DOHH2 (cell line): ENCODE measurements around the gene FXYD7.

Experiments used
- H3F3A ChIP-seq: fragments of 200-600 bp; sonication (generic), shearing (Covaris generic); 2 replicates; pipeline ENCODE4 v1.6.0; 2016; ENCODE audit warnings: antibody characterized with exemption, mild to moderate bottlenecking; ENCODE audit not compliant: control insufficient read depth, insufficient read depth
- H3K27ac ChIP-seq: fragments of 200-600 bp; sonication (generic); 2 replicates; pipeline ENCODE4 v1.5.1; 2014; ENCODE audit warnings: low read depth, mild to moderate bottlenecking, low read length, moderate library complexity
- H3K27me3 ChIP-seq: fragments of 200-600 bp; sonication (generic); 2 replicates; pipeline ENCODE4 v1.6.1; 2014; ENCODE audit warnings: mild to moderate bottlenecking, low read length, mixed read lengths; ENCODE audit not compliant: control insufficient read depth
- H3K36me3 ChIP-seq: fragments of 200-600 bp; sonication (generic); 2 replicates; pipeline ENCODE4 v1.6.1; 2014; ENCODE audit warnings: mild to moderate bottlenecking, low read length, moderate library complexity, mixed read lengths; ENCODE audit not compliant: control insufficient read depth
- H3K4me1 ChIP-seq: fragments of 200-600 bp; sonication (generic); 2 replicates; pipeline ENCODE4 v1.6.1; 2014; ENCODE audit warnings: mild to moderate bottlenecking, low read length, mixed read lengths; ENCODE audit not compliant: control insufficient read depth
- H3K4me2 ChIP-seq: fragments of 200-600 bp; sonication (generic); 2 replicates; pipeline ENCODE4 v1.6.0; 2014; ENCODE audit warnings: mild to moderate bottlenecking, low read length, moderate library complexity
- H3K4me3 ChIP-seq: fragments of 200-600 bp; sonication (generic); 2 replicates; pipeline ENCODE4 v1.5.1; 2014; ENCODE audit warnings: mild to moderate bottlenecking, low read length, mixed read lengths
- H3K79me2 ChIP-seq: fragments of 200-600 bp; sonication (generic); 2 replicates; pipeline ENCODE4 v1.6.1; 2014; ENCODE audit warnings: mild to moderate bottlenecking, low read length, mixed read lengths; ENCODE audit not compliant: control insufficient read depth
- H3K9me2 ChIP-seq: fragments of 200-600 bp; sonication (generic); replicated peaks from 2 replicates; pipeline ENCODE4 v1.6.1; 2014; ENCODE audit warnings: mild to moderate bottlenecking, low read length, mixed read lengths; ENCODE audit not compliant: control insufficient read depth
- H3K9me3 ChIP-seq: fragments of 200-600 bp; sonication (generic); 2 replicates; pipeline ENCODE4 v1.6.1; 2014; ENCODE audit warnings: antibody characterized with exemption, low read length, mixed read lengths; ENCODE audit not compliant: control insufficient read depth, insufficient read depth
- H4K20me1 ChIP-seq: fragments of 200-600 bp; sonication (generic); 2 replicates; pipeline ENCODE4 v1.6.0; 2014; ENCODE audit warnings: low read depth, mild to moderate bottlenecking, antibody characterized with exemption, low read length, moderate library complexity; ENCODE audit not compliant: control insufficient read depth, insufficient read depth
- EZH2phosphoT487 ChIP-seq: fragments of 200-600 bp; sonication (generic); IDR thresholded peaks from 2 replicates; pipeline ENCODE4 v1.6.1; 2017; ENCODE audit warnings: borderline replicate concordance, mild to moderate bottlenecking, antibody characterized with exemption, low read length, moderate library complexity, mixed read lengths
- TF ChIP-seq, protein P1 (sequence below): fragments of 200-600 bp; sonication (generic); IDR thresholded peaks from one replicate; pipeline ENCODE4 v1.5.1; 2014; ENCODE audit warnings: antibody characterized with exemption, mild to moderate bottlenecking, low read depth, low read length; ENCODE audit not compliant: poor library complexity, severe bottlenecking

The FXYD7 gene

DNA sequence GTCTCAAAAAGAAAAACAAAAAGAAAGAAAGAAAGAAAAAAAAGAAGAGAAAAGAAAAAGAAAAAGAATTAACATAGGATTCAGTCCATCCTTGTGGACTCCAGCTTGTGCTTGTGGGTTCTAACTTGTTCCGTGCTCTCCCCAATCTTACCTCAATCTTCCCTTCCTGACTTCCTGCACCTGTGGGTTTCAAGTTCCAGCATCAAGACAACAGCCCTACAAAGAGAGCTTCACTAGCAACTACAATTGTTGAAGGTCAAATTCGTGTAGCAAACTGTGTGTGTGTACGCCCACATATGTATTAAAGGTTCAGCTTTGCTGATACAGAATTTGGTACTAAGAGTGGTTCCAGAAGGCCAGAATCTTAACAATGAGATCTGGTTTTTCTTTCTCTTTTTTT, 36.8 kb downstream of the FXYD7 start:
- Histone ChIP-seq H4K20me1 (no peaks in the 10 kb centered on the region), H3K4me1 (no peaks in the 10 kb centered on the region), H3K4me3 (no peak overlapping the region), H3K9me2 (no peaks in the 10 kb centered on the region), H3K27ac (no peak overlapping the region), H3F3A (no peaks in the 10 kb centered on the region), H3K4me2 (no peak overlapping the region), H3K79me2 (no peaks in the 10 kb centered on the region), H3K27me3 (peaks cover 2% of the 10 kb centered on the region; the same call in 1 of the 2 replicates), H3K36me3 (no peaks in the 10 kb centered on the region), H3K9me3 (peaks cover 9% of the 10 kb centered on the region)
- TF ChIP-seq EZH2phosphoT487, result no peak
- TF ChIP-seq, protein P1, sequence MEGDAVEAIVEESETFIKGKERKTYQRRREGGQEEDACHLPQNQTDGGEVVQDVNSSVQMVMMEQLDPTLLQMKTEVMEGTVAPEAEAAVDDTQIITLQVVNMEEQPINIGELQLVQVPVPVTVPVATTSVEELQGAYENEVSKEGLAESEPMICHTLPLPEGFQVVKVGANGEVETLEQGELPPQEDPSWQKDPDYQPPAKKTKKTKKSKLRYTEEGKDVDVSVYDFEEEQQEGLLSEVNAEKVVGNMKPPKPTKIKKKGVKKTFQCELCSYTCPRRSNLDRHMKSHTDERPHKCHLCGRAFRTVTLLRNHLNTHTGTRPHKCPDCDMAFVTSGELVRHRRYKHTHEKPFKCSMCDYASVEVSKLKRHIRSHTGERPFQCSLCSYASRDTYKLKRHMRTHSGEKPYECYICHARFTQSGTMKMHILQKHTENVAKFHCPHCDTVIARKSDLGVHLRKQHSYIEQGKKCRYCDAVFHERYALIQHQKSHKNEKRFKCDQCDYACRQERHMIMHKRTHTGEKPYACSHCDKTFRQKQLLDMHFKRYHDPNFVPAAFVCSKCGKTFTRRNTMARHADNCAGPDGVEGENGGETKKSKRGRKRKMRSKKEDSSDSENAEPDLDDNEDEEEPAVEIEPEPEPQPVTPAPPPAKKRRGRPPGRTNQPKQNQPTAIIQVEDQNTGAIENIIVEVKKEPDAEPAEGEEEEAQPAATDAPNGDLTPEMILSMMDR, result no peak

DNA sequence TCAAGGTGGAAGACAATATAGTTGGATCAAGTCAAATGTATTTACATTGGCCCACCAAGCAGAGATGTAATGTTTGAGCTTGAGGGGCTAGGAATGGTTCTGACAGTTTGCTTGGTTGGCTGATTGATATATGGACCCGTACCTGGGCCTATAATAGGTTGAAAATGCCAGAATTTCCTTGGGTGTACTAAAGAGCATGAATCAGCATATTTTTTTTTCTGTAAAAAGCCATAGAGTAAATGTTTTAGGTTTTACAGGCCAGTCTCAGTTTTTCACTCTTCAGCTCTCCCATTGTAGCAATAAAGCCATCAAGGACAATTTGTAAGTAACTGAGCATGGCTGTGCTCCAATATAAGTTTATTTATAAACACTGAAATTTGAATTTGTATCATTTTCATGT, 38.3 kb downstream of the FXYD7 start:
- H3K79me2 ChIP-seq, result no peaks in the 10 kb centered on the region
- H3K36me3 ChIP-seq, result no peaks in the 10 kb centered on the region
- H3K4me2 ChIP-seq, result no peak overlapping the region
- peaks cover 6% of the 10 kb centered on the region; the same call in 1 of the 2 replicates for H3K27me3 ChIP-seq
- no peaks in the 10 kb centered on the region for H3K9me2 ChIP-seq
- H4K20me1 ChIP-seq, result no peaks in the 10 kb centered on the region
- peaks cover 9% of the 10 kb centered on the region for H3K9me3 ChIP-seq
- H3K4me1 ChIP-seq, result no peaks in the 10 kb centered on the region
- H3K4me3 ChIP-seq, result no peak overlapping the region
- no peak overlapping the region for H3K27ac ChIP-seq
- no peaks in the 10 kb centered on the region for H3F3A ChIP-seq
- TF ChIP-seq, protein P1, result no peak
- no peak for TF ChIP-seq EZH2phosphoT487

DNA sequence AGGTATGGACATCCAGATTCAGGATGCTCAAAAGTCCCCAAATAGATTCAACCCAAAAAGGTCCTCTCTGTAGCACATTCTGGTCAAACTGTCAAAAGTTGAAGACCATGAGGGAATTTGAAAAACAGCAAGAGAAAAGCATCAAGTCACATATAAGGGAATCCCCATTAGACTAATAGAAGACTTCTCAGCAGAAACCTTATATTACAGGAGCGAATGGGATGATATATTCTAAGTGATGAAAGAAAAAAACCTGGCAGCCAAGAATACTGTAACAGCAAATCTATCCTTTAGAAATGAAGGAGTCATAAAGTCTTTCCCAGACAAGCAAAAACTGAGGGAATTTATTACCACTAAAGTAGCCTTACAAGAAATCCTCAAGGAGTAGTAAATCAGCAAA, 41.2 kb downstream of the FXYD7 start:
- H3K4me1 ChIP-seq, result no peaks in the 10 kb centered on the region

More for the DNA sequence above, 41.2 kb downstream of the FXYD7 start:
- Histone ChIP-seq H3F3A (no peaks in the 10 kb centered on the region), H3K27ac (no peak overlapping the region), H3K4me2 (no peak overlapping the region), H3K9me3 (no peaks in the 10 kb centered on the region), H3K79me2 (no peaks in the 10 kb centered on the region), H3K4me3 (no peak overlapping the region), H3K36me3 (no peaks in the 10 kb centered on the region), H3K27me3 (peaks cover 6% of the 10 kb centered on the region; the same call in 1 of the 2 replicates), H3K9me2 (no peaks in the 10 kb centered on the region), H4K20me1 (no peaks in the 10 kb centered on the region)
- TF ChIP-seq, protein P1, result no peak
- TF ChIP-seq EZH2phosphoT487, result no peak
